ENCODE measurements around the gene LUC7L.

GRCh38 chr16:169014-169413 is 60.2 kb downstream of the LUC7L start:
- TF ChIP-seq, protein P1, sequence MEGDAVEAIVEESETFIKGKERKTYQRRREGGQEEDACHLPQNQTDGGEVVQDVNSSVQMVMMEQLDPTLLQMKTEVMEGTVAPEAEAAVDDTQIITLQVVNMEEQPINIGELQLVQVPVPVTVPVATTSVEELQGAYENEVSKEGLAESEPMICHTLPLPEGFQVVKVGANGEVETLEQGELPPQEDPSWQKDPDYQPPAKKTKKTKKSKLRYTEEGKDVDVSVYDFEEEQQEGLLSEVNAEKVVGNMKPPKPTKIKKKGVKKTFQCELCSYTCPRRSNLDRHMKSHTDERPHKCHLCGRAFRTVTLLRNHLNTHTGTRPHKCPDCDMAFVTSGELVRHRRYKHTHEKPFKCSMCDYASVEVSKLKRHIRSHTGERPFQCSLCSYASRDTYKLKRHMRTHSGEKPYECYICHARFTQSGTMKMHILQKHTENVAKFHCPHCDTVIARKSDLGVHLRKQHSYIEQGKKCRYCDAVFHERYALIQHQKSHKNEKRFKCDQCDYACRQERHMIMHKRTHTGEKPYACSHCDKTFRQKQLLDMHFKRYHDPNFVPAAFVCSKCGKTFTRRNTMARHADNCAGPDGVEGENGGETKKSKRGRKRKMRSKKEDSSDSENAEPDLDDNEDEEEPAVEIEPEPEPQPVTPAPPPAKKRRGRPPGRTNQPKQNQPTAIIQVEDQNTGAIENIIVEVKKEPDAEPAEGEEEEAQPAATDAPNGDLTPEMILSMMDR (IDR thresholded peaks at IDR 0.05 in 4 of 5, conservative IDR thresholded peaks at IDR 0.05 in 1 of 5) = no peak
- TF ChIP-seq POLR2A (IDR thresholded peaks at IDR 0.05) = no peak

Data from gastrocnemius medialis (tissue), 4 donors.